ENCODE data around the gene BMP7. TPM values are rescaled to one million over a fixed set of nuclear protein-coding genes. Genes with fewer than 3 reads are reported as not detected.

BMP7 gene
- total and polyA plus RNA-seq, 12 donors, result 0.72 to 19.2 (median 4.1) TPM

DNA sequence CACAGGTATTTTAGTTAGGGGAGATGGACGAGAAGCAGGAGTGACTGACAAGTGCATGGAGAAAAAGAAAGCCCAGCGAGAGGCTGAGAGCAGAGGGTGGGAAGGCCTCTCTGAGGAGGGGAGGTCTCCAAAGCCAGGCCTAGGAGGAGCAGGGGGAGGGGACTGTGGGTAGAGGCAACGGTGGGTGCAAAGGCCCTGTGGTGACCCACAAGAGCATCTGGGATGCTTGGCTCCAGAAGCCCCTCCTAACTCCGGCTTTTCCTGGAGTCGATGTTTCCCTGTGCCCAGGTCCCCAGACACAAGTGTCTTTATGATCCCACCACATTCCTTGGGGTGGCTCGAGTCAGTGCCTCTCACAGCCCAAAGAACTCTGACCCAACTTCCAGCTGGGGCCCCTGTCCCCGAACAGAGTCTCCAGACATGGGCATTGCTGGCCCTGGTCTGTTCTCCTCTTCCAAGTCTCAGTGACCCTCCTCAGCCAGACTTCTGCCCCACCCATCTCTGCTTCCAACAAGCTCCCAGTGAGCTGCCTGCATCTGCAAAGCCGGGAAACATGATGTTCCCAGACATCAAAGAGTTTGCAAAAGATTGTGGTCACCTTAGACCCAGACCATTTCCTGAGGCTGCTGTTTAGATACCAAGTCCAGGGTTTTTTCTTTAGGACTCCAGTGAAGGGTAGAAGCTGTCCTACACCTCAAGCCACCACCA lies 11.1 kb upstream of the BMP7 start:
- WGBS, 2 donors, result 75 to 83% methylated on average over 8 of the region's 8 CpGs
- Histone ChIP-seq H3K4me3 (no peak overlapping the region), H3K27me3 (peaks cover 0 to 53% (median 18%) of the 10 kb centered on the region in 7 donors), H3K4me1 (no peaks in the 10 kb centered on the region), H3K36me3 (no peaks in the 10 kb centered on the region), H3K9me3 (no peaks in the 10 kb centered on the region), H3K27ac (no peak overlapping the region)
- no peak for ATAC-seq
- TF ChIP-seq, protein P1, sequence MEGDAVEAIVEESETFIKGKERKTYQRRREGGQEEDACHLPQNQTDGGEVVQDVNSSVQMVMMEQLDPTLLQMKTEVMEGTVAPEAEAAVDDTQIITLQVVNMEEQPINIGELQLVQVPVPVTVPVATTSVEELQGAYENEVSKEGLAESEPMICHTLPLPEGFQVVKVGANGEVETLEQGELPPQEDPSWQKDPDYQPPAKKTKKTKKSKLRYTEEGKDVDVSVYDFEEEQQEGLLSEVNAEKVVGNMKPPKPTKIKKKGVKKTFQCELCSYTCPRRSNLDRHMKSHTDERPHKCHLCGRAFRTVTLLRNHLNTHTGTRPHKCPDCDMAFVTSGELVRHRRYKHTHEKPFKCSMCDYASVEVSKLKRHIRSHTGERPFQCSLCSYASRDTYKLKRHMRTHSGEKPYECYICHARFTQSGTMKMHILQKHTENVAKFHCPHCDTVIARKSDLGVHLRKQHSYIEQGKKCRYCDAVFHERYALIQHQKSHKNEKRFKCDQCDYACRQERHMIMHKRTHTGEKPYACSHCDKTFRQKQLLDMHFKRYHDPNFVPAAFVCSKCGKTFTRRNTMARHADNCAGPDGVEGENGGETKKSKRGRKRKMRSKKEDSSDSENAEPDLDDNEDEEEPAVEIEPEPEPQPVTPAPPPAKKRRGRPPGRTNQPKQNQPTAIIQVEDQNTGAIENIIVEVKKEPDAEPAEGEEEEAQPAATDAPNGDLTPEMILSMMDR (IDR thresholded peaks at IDR 0.05), result no peak
- intact Hi-C loops (cut with DNase I), result no loop called here
- DNase-seq, result no peak

DNA sequence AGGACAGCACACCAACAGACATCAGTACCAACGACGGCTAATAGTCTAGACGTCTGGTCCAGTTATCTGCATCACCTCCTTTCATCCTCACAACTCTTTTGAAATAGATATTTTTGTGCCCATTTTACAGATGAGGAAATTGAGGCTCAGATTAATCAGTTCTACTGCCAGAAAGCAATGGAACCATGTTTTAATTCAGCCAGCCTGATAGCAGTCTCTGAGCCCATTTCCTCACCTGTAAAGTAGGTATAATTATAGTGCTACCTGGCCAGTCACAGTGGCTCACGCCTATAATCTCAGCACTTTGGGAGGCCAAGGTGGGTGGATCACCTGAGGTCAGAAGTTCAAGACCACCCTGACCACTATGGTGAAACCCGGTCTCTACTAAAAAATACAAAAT lies 9.8 kb upstream of the BMP7 start:
- no peak overlapping the region for H3K4me3 ChIP-seq
- DNase-seq, result no peak
- intact Hi-C loops (cut with DNase I), result no loop called here
- H3K9me3 ChIP-seq, result no peaks in the 10 kb centered on the region
- no peaks in the 10 kb centered on the region for H3K4me1 ChIP-seq
- ATAC-seq, result no peak
- WGBS, 2 donors, result 80 to 82% methylated on average over 5 of the region's 5 CpGs
- H3K36me3 ChIP-seq, result no peaks in the 10 kb centered on the region
- H3K27ac ChIP-seq, result no peak overlapping the region
- H3K27me3 ChIP-seq, result peaks cover 0 to 55% (median 22%) of the 10 kb centered on the region in 7 donors
- TF ChIP-seq, protein P1 (IDR thresholded peaks at IDR 0.05), result no peak

DNA sequence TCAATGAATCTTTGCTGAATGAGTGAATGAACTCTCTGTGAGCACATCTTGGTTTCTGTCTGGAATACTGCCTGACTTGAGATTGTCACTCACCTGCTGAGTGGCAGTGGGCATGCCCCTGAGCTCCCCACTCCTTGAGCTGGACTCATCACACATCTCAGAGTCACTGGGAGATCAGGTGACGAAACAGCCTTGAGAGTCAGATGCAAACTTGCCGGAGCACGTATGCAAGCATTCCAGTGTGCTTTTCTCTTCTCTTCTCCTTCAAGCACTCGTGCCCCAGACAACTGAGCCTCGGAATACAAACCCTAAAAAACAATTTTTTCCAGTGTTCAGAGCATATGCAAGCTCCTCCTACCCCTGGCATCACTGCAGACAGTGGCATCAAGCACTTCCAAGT lies 9.4 kb upstream of the BMP7 start:
- Histone ChIP-seq H3K4me3 (no peak overlapping the region), H3K27me3 (peaks cover 0 to 56% (median 22%) of the 10 kb centered on the region in 7 donors), H3K4me1 (no peaks in the 10 kb centered on the region), H3K27ac (no peak overlapping the region), H3K9me3 (no peaks in the 10 kb centered on the region), H3K36me3 (no peaks in the 10 kb centered on the region)
- ATAC-seq, result no peak
- intact Hi-C loops (cut with DNase I), result no loop called here
- TF ChIP-seq, protein P1 (IDR thresholded peaks at IDR 0.05), result no peak
- 70 to 75% methylated on average over 5 of the region's 5 CpGs for WGBS, 2 donors
- DNase-seq, result no peak

DNA sequence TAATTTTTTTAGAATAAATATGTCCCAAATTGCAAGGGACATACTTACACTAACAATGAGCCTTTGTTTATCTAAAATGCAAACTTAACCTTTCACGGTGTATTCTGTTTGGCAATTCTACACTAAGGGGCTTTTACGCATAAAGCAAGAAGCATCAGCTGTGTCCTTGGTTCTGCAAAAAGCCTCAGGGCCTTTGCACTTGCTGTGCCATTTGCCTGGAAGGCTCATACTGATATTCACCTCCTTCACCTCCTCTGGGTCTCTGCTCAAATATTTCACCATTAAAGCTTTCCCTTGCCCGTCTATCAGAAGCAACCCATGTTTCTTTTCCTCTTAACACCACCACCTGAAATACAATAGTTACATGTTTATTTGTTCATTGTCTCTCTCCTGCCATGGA lies 8.9 kb upstream of the BMP7 start:
- intact Hi-C loops (cut with DNase I), result no loop called here
- DNase-seq (no peak), ATAC-seq (no peak)
- no peaks in the 10 kb centered on the region for H3K9me3 ChIP-seq
- TF ChIP-seq, protein P1 (IDR thresholded peaks at IDR 0.05), result no peak
- H3K4me3 ChIP-seq, result no peak overlapping the region
- no peaks in the 10 kb centered on the region for H3K36me3 ChIP-seq
- WGBS, 2 donors, result 85 to 90% methylated on average over 3 of the region's 3 CpGs
- H3K4me1 ChIP-seq, result no peaks in the 10 kb centered on the region
- H3K27ac ChIP-seq, result no peak overlapping the region
- H3K27me3 ChIP-seq, result peaks cover 0 to 60% (median 22%) of the 10 kb centered on the region in 7 donors
